Neural progenitor cell (in vitro differentiated cells): Measurements from ENCODE around the gene VPS45. TPM values are rescaled to one million over a fixed set of nuclear protein-coding genes. Genes with fewer than 3 reads are reported as not detected.

Source experiments
- DNase-seq: peaks from one replicate; pipeline ENCODE4 v3.0.0-alpha.2; 2016; ENCODE audit warnings: low spot score
- H2AFZ ChIP-seq: fragments of 200-600 bp; sonication (generic); replicated peaks from 2 replicates; pipeline ENCODE4 v1.6.1; 2016; ENCODE audit warnings: antibody characterized with exemption
- H3F3A ChIP-seq: fragments of 200-600 bp; sonication (generic); 2 replicates; pipeline ENCODE4 v1.6.1; 2016; ENCODE audit warnings: antibody characterized with exemption, low read depth
- H3K27ac ChIP-seq: fragments of 200-600 bp; sonication (generic); 2 replicates; pipeline ENCODE4 v1.5.1; 2016; ENCODE audit warnings: mild to moderate bottlenecking
- H3K27me3 ChIP-seq: fragments of 200-600 bp; sonication (generic); 2 replicates; pipeline ENCODE4 v1.6.1; 2016; ENCODE audit warnings: mild to moderate bottlenecking, moderate library complexity
- H3K36me3 ChIP-seq: fragments of 200-600 bp; sonication (generic); 2 replicates; pipeline ENCODE4 v1.5.1; 2016
- H3K4me1 ChIP-seq: fragments of 200-600 bp; sonication (generic); 2 replicates; pipeline ENCODE4 v1.6.1; 2016; ENCODE audit warnings: mixed run types
- H3K4me2 ChIP-seq: fragments of 200-600 bp; sonication (generic); 2 replicates; pipeline ENCODE4 v1.6.1; 2016
- H3K4me3 ChIP-seq: fragments of 200-600 bp; sonication (generic); 2 replicates; pipeline ENCODE4 v1.5.1; 2016
- H3K79me2 ChIP-seq: fragments of 200-600 bp; sonication (generic); 2 replicates; pipeline ENCODE4 v1.6.1; 2016; ENCODE audit warnings: low read depth
- H3K9ac ChIP-seq: fragments of 200-600 bp; sonication (generic); 2 replicates; pipeline ENCODE4 v1.6.1; 2016
- H3K9me3 ChIP-seq: fragments of 200-600 bp; sonication (generic); 2 replicates; pipeline ENCODE4 v1.5.1; 2016; ENCODE audit warnings: low read depth
- H4K20me1 ChIP-seq: fragments of 200-600 bp; sonication (generic); 2 replicates; pipeline ENCODE4 v1.6.1; 2016; ENCODE audit warnings: low read depth
- H3K27ac Mint-ChIP-seq: 3 replicates; pipeline ENCODE4 v1.8.0; 2021; ENCODE audit warnings: mixed read lengths
- H3K27me3 Mint-ChIP-seq: 2 replicates; pipeline ENCODE4 v1.8.0; 2022; ENCODE audit warnings: low read depth, mild to moderate bottlenecking, inconsistent platforms, moderate library complexity, mixed read lengths; ENCODE audit not compliant: insufficient read depth
- H3K36me3 Mint-ChIP-seq: 3 replicates; pipeline ENCODE4 v1.8.0; 2021; ENCODE audit warnings: mixed read lengths
- H3K4me1 Mint-ChIP-seq: 3 replicates; pipeline ENCODE4 v1.8.0; 2021; ENCODE audit warnings: mixed read lengths
- H3K4me3 Mint-ChIP-seq: 3 replicates; pipeline ENCODE4 v1.8.0; 2021; ENCODE audit warnings: mild to moderate bottlenecking, moderate library complexity, mixed read lengths
- H3K9me3 Mint-ChIP-seq: 3 replicates; pipeline ENCODE4 v1.8.0; 2020; ENCODE audit warnings: mixed read lengths
- CTCF ChIP-seq: fragments of 200-600 bp; sonication (generic); IDR thresholded peaks from 2 replicates; pipeline ENCODE4 v1.5.1; 2017; ENCODE audit warnings: antibody characterized with exemption, mild to moderate bottlenecking
- EZH2 ChIP-seq: fragments of 200-600 bp; sonication (generic); IDR thresholded peaks from 2 replicates; pipeline ENCODE4 v1.6.1; 2017; ENCODE audit warnings: antibody characterized with exemption, mild to moderate bottlenecking, moderate library complexity
- EZH2phosphoT487 ChIP-seq: fragments of 200-600 bp; sonication (generic); IDR thresholded peaks from 2 replicates; pipeline ENCODE4 v1.6.1; 2017; ENCODE audit warnings: antibody characterized with exemption
- total RNA-seq: library from RNA; depleted of rRNA; stranded (reverse); fragments of >200 nt; gene quantifications from 2 replicates; pipeline ENCODE4 v1.2.3, GENCODE V29; 2015; ENCODE audit warnings: low replicate concordance

Gene VPS45
- total RNA-seq, 1 donor from 2014 or later = 68.7 TPM

GRCh38 chr1:150150133-150151021 lies 82.8 kb downstream of the VPS45 start:
- no peaks in the 10 kb centered on the region for H3K27me3 ChIP-seq

GRCh38 chr1:150151291-150152181 lies 84.0 kb downstream of the VPS45 start:
- Histone ChIP-seq H3K4me3 (peak overlapping the region; percentile 95), H4K20me1 (peaks cover 46% of the 10 kb centered on the region), H2AFZ (no peak overlapping the region), H3K9me3 (no peaks in the 10 kb centered on the region), H3F3A (peaks cover 18% of the 10 kb centered on the region), H3K27me3 (no peaks in the 10 kb centered on the region), H3K4me2 (peak overlapping the region; percentile 98), H3K4me1 (peaks cover 21% of the 10 kb centered on the region), H3K27ac (no peak overlapping the region), H3K36me3 (peaks cover 6% of the 10 kb centered on the region), H3K9ac (peak overlapping the region; percentile 83), H3K79me2 (peaks cover 53% of the 10 kb centered on the region)
- Mint-ChIP-seq H3K4me3 (peak overlapping the region; percentile 98), H3K9me3 (no peaks in the 10 kb centered on the region), H3K4me1 (peaks cover 44% of the 10 kb centered on the region), H3K36me3 (peaks cover 41% of the 10 kb centered on the region), H3K27ac (peak overlapping the region; percentile 99), H3K27me3 (peaks cover 11% of the 10 kb centered on the region)
- TF ChIP-seq CTCF (no peak), EZH2phosphoT487 (no peak), EZH2 (no peak)
- DNase-seq = no peak

More at GRCh38 chr1:150150133-150151021, 82.8 kb downstream of the VPS45 start:
- Histone ChIP-seq H3F3A (peaks cover 21% of the 10 kb centered on the region), H3K79me2 (peaks cover 53% of the 10 kb centered on the region), H3K9me3 (no peaks in the 10 kb centered on the region), H3K4me2 (peak overlapping the region; percentile 98), H3K4me1 (peaks cover 21% of the 10 kb centered on the region), H2AFZ (peak overlapping the region; percentile 74), H3K27ac (no peak overlapping the region), H4K20me1 (peaks cover 41% of the 10 kb centered on the region), H3K9ac (peak overlapping the region; percentile 83), H3K36me3 (no peaks in the 10 kb centered on the region), H3K4me3 (peak overlapping the region; percentile 95)
- Mint-ChIP-seq H3K9me3 (no peaks in the 10 kb centered on the region), H3K4me3 (peak overlapping the region; percentile 98), H3K4me1 (peaks cover 44% of the 10 kb centered on the region), H3K27me3 (peaks cover 11% of the 10 kb centered on the region), H3K36me3 (peaks cover 29% of the 10 kb centered on the region), H3K27ac (peak overlapping the region; percentile 99)
- no peak for TF ChIP-seq EZH2
- TF ChIP-seq CTCF = no peak
- no peak for TF ChIP-seq EZH2phosphoT487
- DNase-seq = peak; percentile 85

- H3K9ac ChIP-seq = no peak overlapping the region
- H2AFZ ChIP-seq = no peak overlapping the region
- Mint-ChIP-seq H3K4me1 (peaks cover 44% of the 10 kb centered on the region), H3K9me3 (no peaks in the 10 kb centered on the region), H3K27ac (no peak overlapping the region), H3K36me3 (peaks cover 46% of the 10 kb centered on the region), H3K4me3 (peak overlapping the region; percentile 98), H3K27me3 (peaks cover 11% of the 10 kb centered on the region)
- H3K4me2 ChIP-seq = peak overlapping the region; percentile 98
- H3K9me3 ChIP-seq = no peaks in the 10 kb centered on the region
- peaks cover 12% of the 10 kb centered on the region for H3F3A ChIP-seq
- TF ChIP-seq EZH2phosphoT487 = no peak
- no peak for TF ChIP-seq CTCF
- no peak for TF ChIP-seq EZH2
- no peak overlapping the region for H3K27ac ChIP-seq
- DNase-seq = no peak
- peaks cover 21% of the 10 kb centered on the region for H3K4me1 ChIP-seq
- H3K27me3 ChIP-seq = no peaks in the 10 kb centered on the region
- peaks cover 49% of the 10 kb centered on the region for H4K20me1 ChIP-seq
- H3K79me2 ChIP-seq = peaks cover 53% of the 10 kb centered on the region
- H3K36me3 ChIP-seq = peaks cover 7% of the 10 kb centered on the region
- H3K4me3 ChIP-seq = peak overlapping the region; percentile 95
Measured at GRCh38 chr1:150152182-150152536, 84.6 kb downstream of the VPS45 start.
